GM23338 (cell line): Measurements from ENCODE around the gene GNA12. TPM values are rescaled to one million over a fixed set of nuclear protein-coding genes. Genes with fewer than 3 reads are reported as not detected.

Experiments
- ATAC-seq: fragments of 200-7000 bp; cut with Tn5 transposase; 3 replicates; pipeline ENCODE4 v1.9.1; 2020
- DNase-seq: peaks from one replicate; pipeline ENCODE4 v3.0.0-alpha.2; 2015; ENCODE audit warnings: low spot score
- H2AFZ ChIP-seq: fragments of 200-600 bp; sonication (generic); 2 replicates; pipeline ENCODE4 v1.8.0; 2016; ENCODE audit warnings: antibody characterized with exemption, mild to moderate bottlenecking, moderate library complexity
- H3F3A ChIP-seq: fragments of 200-600 bp; sonication (generic); replicated peaks from 2 replicates; pipeline ENCODE4 v1.8.0; 2017; ENCODE audit warnings: antibody characterized with exemption, mixed run types, low read depth
- H3K27ac ChIP-seq: fragments of 200-600 bp; sonication (generic); 2 replicates; pipeline ENCODE4 v1.6.1; 2016; ENCODE audit warnings: low read depth
- H3K27me3 ChIP-seq: fragments of 200-600 bp; sonication (generic); 2 replicates; pipeline ENCODE4 v1.8.0; 2016; ENCODE audit warnings: mild to moderate bottlenecking, mixed run types, moderate library complexity; ENCODE audit not compliant: insufficient read depth
- H3K36me3 ChIP-seq: fragments of 200-600 bp; sonication (generic); 2 replicates; pipeline ENCODE4 v1.8.0; 2016; ENCODE audit warnings: mild to moderate bottlenecking; ENCODE audit not compliant: insufficient read depth
- H3K4me1 ChIP-seq: fragments of 200-600 bp; sonication (generic); 2 replicates; pipeline ENCODE4 v1.8.0; 2016; ENCODE audit warnings: mild to moderate bottlenecking, moderate library complexity; ENCODE audit not compliant: insufficient read depth
- H3K4me2 ChIP-seq: fragments of 200-600 bp; sonication (generic); 2 replicates; pipeline ENCODE4 v1.7.1; 2017; ENCODE audit warnings: mixed run types
- H3K4me3 ChIP-seq: fragments of 200-600 bp; sonication (generic); 2 replicates; pipeline ENCODE4 v1.6.1; 2016; ENCODE audit warnings: mixed run types
- H3K79me2 ChIP-seq: fragments of 200-600 bp; sonication (generic); replicated peaks from 2 replicates; pipeline ENCODE4 v1.8.0; 2017; ENCODE audit warnings: mild to moderate bottlenecking; ENCODE audit not compliant: insufficient read depth
- H3K9me2 ChIP-seq: fragments of 200-600 bp; sonication (generic); 2 replicates; pipeline ENCODE4 v1.8.0; 2017; ENCODE audit not compliant: insufficient read depth
- H4K20me1 ChIP-seq: fragments of 200-600 bp; sonication (generic); replicated peaks from 2 replicates; pipeline ENCODE4 v1.8.0; 2017; ENCODE audit warnings: mild to moderate bottlenecking; ENCODE audit not compliant: insufficient read depth
- H3K27ac Mint-ChIP-seq: 2 replicates; pipeline ENCODE4 v1.8.0; 2020; ENCODE audit warnings: inconsistent platforms, mild to moderate bottlenecking, moderate library complexity, mixed read lengths
- H3K27me3 Mint-ChIP-seq: 3 replicates; pipeline ENCODE4 v1.8.0; 2022; ENCODE audit warnings: low read depth, mild to moderate bottlenecking, moderate library complexity, mixed read lengths, inconsistent platforms; ENCODE audit not compliant: insufficient read depth, poor library complexity
- H3K36me3 Mint-ChIP-seq: 3 replicates; pipeline ENCODE4 v1.8.0; 2021; ENCODE audit warnings: low read depth, mild to moderate bottlenecking, inconsistent platforms, moderate library complexity, mixed read lengths
- H3K4me1 Mint-ChIP-seq: 3 replicates; pipeline ENCODE4 v1.8.0; 2020; ENCODE audit warnings: mild to moderate bottlenecking, inconsistent platforms, mixed read lengths
- H3K4me3 Mint-ChIP-seq: 3 replicates; pipeline ENCODE4 v1.8.0; 2021; ENCODE audit warnings: moderate library complexity, mild to moderate bottlenecking, inconsistent platforms, mixed read lengths
- H3K9me3 Mint-ChIP-seq: 3 replicates; pipeline ENCODE4 v1.8.0; 2020; ENCODE audit warnings: moderate library complexity, mild to moderate bottlenecking, inconsistent platforms, mixed read lengths
- CTCF ChIP-seq, 2 experiments: fragments of 200-600 bp in 1 of 2; sonication (generic) in 1 of 2; conservative IDR thresholded peaks; 2 replicates each; pipeline versions ENCODE4 v1.5.1 to v1.6.1; 2016 to 2017; ENCODE audit warnings: antibody characterized with exemption in 2 of 2, low read depth in 2 of 2, mild to moderate bottlenecking in 2 of 2, moderate library complexity in 1 of 2
- EZH2phosphoT487 ChIP-seq: fragments of 200-600 bp; sonication (generic); IDR thresholded peaks from one replicate; pipeline ENCODE4 v1.8.1; 2018; ENCODE audit warnings: antibody characterized with exemption; ENCODE audit not compliant: unreplicated experiment
- NANOG ChIP-seq: IDR thresholded peaks from 2 replicates; pipeline ENCODE4 v1.6.1; 2016; ENCODE audit warnings: antibody characterized with exemption, borderline replicate concordance
- REST ChIP-seq: IDR thresholded peaks from one replicate; pipeline ENCODE4 v1.6.1; 2018; ENCODE audit warnings: antibody characterized with exemption; ENCODE audit not compliant: unreplicated experiment
- STAT1 ChIP-seq: IDR thresholded peaks from one replicate; pipeline ENCODE4 v1.6.1; 2016; ENCODE audit warnings: antibody characterized with exemption; ENCODE audit not compliant: unreplicated experiment
- ZNF331 ChIP-seq: fragments of 250-450 bp; sonication (Bioruptor Pico); IDR thresholded peaks from 2 replicates; pipeline ENCODE4 v1.5.0; 2020; ENCODE audit warnings: low read depth, mild to moderate bottlenecking, moderate library complexity
- polyA plus RNA-seq: library from polyadenylated mRNA; unstranded; fragments of >200 nt; fragmentation: Nextera tagmentation; extraction: Ambion mirVana; gene quantifications from 2 replicates; pipeline ENCODE4 v1.2.1, GENCODE V29; 2016
- total RNA-seq: library from RNA; depleted of rRNA; stranded (reverse); fragments of >200 nt; shearing (Covaris generic); gene quantifications from 2 replicates; pipeline ENCODE4 v1.2.3, GENCODE V29; 2014

The GNA12 gene
- total and polyA plus RNA-seq, 2 experiments from 2014 or later: 24.0 to 87.7 TPM

GRCh38 chr7:2810682-2811415 lies 33.3 kb downstream of the GNA12 start:
- Mint-ChIP-seq H3K27me3 (peaks cover 16% of the 10 kb centered on the region), H3K4me3 (no peak overlapping the region), H3K27ac (peak overlapping the region; percentile 87), H3K36me3 (peaks cover 29% of the 10 kb centered on the region), H3K9me3 (no peaks in the 10 kb centered on the region), H3K4me1 (peaks cover 79% of the 10 kb centered on the region)
- Histone ChIP-seq H3K27ac (peak overlapping the region; percentile 85; the same call in 1 of the 2 replicates), H3K9me2 (no peaks in the 10 kb centered on the region), H2AFZ (no peak overlapping the region), H3K27me3 (no peaks in the 10 kb centered on the region), H4K20me1 (peaks cover 3% of the 10 kb centered on the region; the same call in 1 of the 2 replicates), H3F3A (peaks cover 5% of the 10 kb centered on the region; the same call in 1 of the 2 replicates), H3K36me3 (no peaks in the 10 kb centered on the region), H3K79me2 (peaks cover 100% of the 10 kb centered on the region), H3K4me3 (no peak overlapping the region), H3K4me1 (peaks cover 70% of the 10 kb centered on the region), H3K4me2 (no peak overlapping the region)
- TF ChIP-seq ZNF331 (no peak), CTCF (conservative IDR thresholded peaks at IDR 0.05; ENCODE audit: low read depth in 2 of 2) (no peak), EZH2phosphoT487 (no peak), NANOG (no peak), STAT1 (no peak)
- DNase-seq: peak; percentile 6
- no peak for ATAC-seq

- no peaks in the 10 kb centered on the region for H3K9me3 Mint-ChIP-seq
- H3F3A ChIP-seq: 0 out of 2 replicates have a peak, but pooled peaks cover 5% of the 10 kb centered on the region
- H2AFZ ChIP-seq: no peak overlapping the region
- peaks cover 3% of the 10 kb centered on the region; the same call in 1 of the 2 replicates for H4K20me1 ChIP-seq
- H3K27ac ChIP-seq: peak overlapping the region; percentile 33; the same call in 1 of the 2 replicates
- H3K4me1 ChIP-seq: peaks cover 64% of the 10 kb centered on the region
- H3K36me3 Mint-ChIP-seq: peaks cover 29% of the 10 kb centered on the region
- no peaks in the 10 kb centered on the region for H3K27me3 ChIP-seq
- DNase-seq (peak; percentile 2), ATAC-seq (no peak)
- H3K4me1 Mint-ChIP-seq: peaks cover 76% of the 10 kb centered on the region
- no peak for TF ChIP-seq REST
- peaks cover 100% of the 10 kb centered on the region for H3K79me2 ChIP-seq
- no peak overlapping the region for H3K4me3 ChIP-seq
- peak overlapping the region; percentile 87; the same call in 1 of the 2 replicates for H3K27ac Mint-ChIP-seq
- H3K27me3 Mint-ChIP-seq: peaks cover 14% of the 10 kb centered on the region
- no peak overlapping the region for H3K4me3 Mint-ChIP-seq
- no peaks in the 10 kb centered on the region for H3K36me3 ChIP-seq
- no peak overlapping the region for H3K4me2 ChIP-seq
- H3K9me2 ChIP-seq: no peaks in the 10 kb centered on the region
Measured at GRCh38 chr7:2809903-2810625, 34.0 kb downstream of the GNA12 start.
